Neutrophil (primary cell): ENCODE data around the gene ZC3H12A.
A peak's percentile ranks its signal among the peaks of the same experiment; 100 is the strongest.

Source experiments
- H3K27ac ChIP-seq: fragments of 200-600 bp; sonication (generic); 2 replicates; pipeline ENCODE4 v1.5.1; 2016; ENCODE audit warnings: mild to moderate bottlenecking, moderate library complexity
- H3K27me3 ChIP-seq: fragments of 200-600 bp; sonication (generic); 2 replicates; pipeline ENCODE4 v1.6.0; 2016; ENCODE audit warnings: mild to moderate bottlenecking
- H3K36me3 ChIP-seq: fragments of 200-600 bp; sonication (generic); 2 replicates; pipeline ENCODE4 v1.5.1; 2017
- H3K4me1 ChIP-seq, 2 experiments: fragments of 200-600 bp in 1 of 2; sonication (generic) in 1 of 2; 1 replicate in 1 of 2; 2 replicates in 1 of 2; pipeline versions ENCODE4 v1.5.1 to v1.6.1; 2013 to 2016; ENCODE audit warnings: low read depth in 1 of 2, low read length in 1 of 2, mild to moderate bottlenecking in 1 of 2, moderate library complexity in 1 of 2; ENCODE audit not compliant: control insufficient read depth in 1 of 2, insufficient read depth in 1 of 2
- H3K4me3 ChIP-seq, 2 experiments: fragments of 200-600 bp in 1 of 2; sonication (generic) in 1 of 2; 1 replicate in 1 of 2; 2 replicates in 1 of 2; pipeline ENCODE4 v1.5.1; 2013 to 2016; ENCODE audit warnings: low read depth in 1 of 2, low read length in 1 of 2, mild to moderate bottlenecking in 1 of 2, moderate library complexity in 1 of 2
- H3K9me3 ChIP-seq: fragments of 200-600 bp; sonication (generic); 2 replicates; pipeline ENCODE4 v1.5.1; 2016
- CTCF ChIP-seq: fragments of 200-600 bp; sonication (generic); IDR thresholded peaks from 2 replicates; pipeline ENCODE4 v1.5.1; 2016; ENCODE audit warnings: antibody characterized with exemption

The ZC3H12A gene

GRCh38 chr1:37468037-37468436 is 6.3 kb upstream of the ZC3H12A start:
- TF ChIP-seq CTCF, result no peak
- Histone ChIP-seq H3K27ac (no peak overlapping the region), H3K4me3 (no peak overlapping the region), H3K27me3 (peaks cover 15% of the 10 kb centered on the region), H3K36me3 (no peaks in the 10 kb centered on the region), H3K9me3 (no peaks in the 10 kb centered on the region), H3K4me1 (peaks cover 11 to 14% of the 10 kb centered on the region in 2 experiments)

GRCh38 chr1:37469386-37469785 is 5.0 kb upstream of the ZC3H12A start:
- no peaks in the 10 kb centered on the region for H3K9me3 ChIP-seq
- no peaks in the 10 kb centered on the region for H3K36me3 ChIP-seq
- TF ChIP-seq CTCF, result no peak
- H3K27ac ChIP-seq, result no peak overlapping the region
- H3K27me3 ChIP-seq, result peaks cover 20% of the 10 kb centered on the region
- no peak overlapping the region for H3K4me3 ChIP-seq
- H3K4me1 ChIP-seq, result peaks cover 22 to 26% of the 10 kb centered on the region in 2 experiments

GRCh38 chr1:37471345-37472231 is 2.8 kb upstream of the ZC3H12A start:
- H3K36me3 ChIP-seq, result peaks cover 13% of the 10 kb centered on the region
- no peaks in the 10 kb centered on the region for H3K9me3 ChIP-seq
- TF ChIP-seq CTCF, result no peak
- peak overlapping the region; percentile 10 for H3K27ac ChIP-seq
- no peak overlapping the region for H3K4me3 ChIP-seq
- H3K27me3 ChIP-seq, result peaks cover 20% of the 10 kb centered on the region
- H3K4me1 ChIP-seq, result peaks cover 39 to 44% of the 10 kb centered on the region in 2 experiments

- TF ChIP-seq CTCF, result no peak
- Histone ChIP-seq H3K27ac (no peak overlapping the region), H3K4me3 (no peak overlapping the region), H3K27me3 (peaks cover 20% of the 10 kb centered on the region), H3K9me3 (no peaks in the 10 kb centered on the region), H3K36me3 (peaks cover 17% of the 10 kb centered on the region), H3K4me1 (peaks cover 46 to 51% of the 10 kb centered on the region in 2 experiments)
Measured at GRCh38 chr1:37472281-37472680, 2.1 kb upstream of the ZC3H12A start.

GRCh38 chr1:37472994-37473393 is 1.4 kb upstream of the ZC3H12A start:
- Histone ChIP-seq H3K27me3 (peaks cover 20% of the 10 kb centered on the region), H3K27ac (no peak overlapping the region), H3K9me3 (no peaks in the 10 kb centered on the region), H3K4me1 (peaks cover 53 to 59% of the 10 kb centered on the region in 2 experiments), H3K36me3 (peaks cover 24% of the 10 kb centered on the region), H3K4me3 (peak overlapping the region in 1 of 2 experiments; percentile 89)
- no peak for TF ChIP-seq CTCF
